ENCODE data around the gene THRAP3. TPM values are rescaled to one million over a fixed set of nuclear protein-coding genes. Genes with fewer than 3 reads are reported as not detected.

THRAP3 gene
- total and polyA plus RNA-seq, 9 of the 15 experiments (the other 6 are each of a cell fraction or from before 2014, with no cell fraction given): 66.2 to 135 (median 113) TPM

GRCh38 chr1:36231191-36231590 is 6.9 kb downstream of the THRAP3 start:
- ATAC-seq (no peak), DNase-seq (ENCODE audit: extremely low read depth in 1 of 4, low spot score in 3 of 4) (no peak), FAIRE-seq (no peak)
- Histone ChIP-seq H3K27ac (ENCODE audit: extremely low read depth, low read depth, low read length) (no peak overlapping the region), H3K4me1 (replicated peaks in 1 of 2; ENCODE audit: control insufficient read depth in 2 of 2, insufficient read depth in 2 of 2, low read length in 2 of 2) (peaks cover 4 to 5% of the 10 kb centered on the region in 2 experiments; a peak in 4 of 5 replicates), H3K9me1 (ENCODE audit: control insufficient read depth, insufficient read depth, low read length) (no peaks in the 10 kb centered on the region), H3K27me3 (ENCODE audit: control insufficient read depth in 2 of 2, insufficient read depth in 2 of 2, low read length in 2 of 2) (no peaks in the 10 kb centered on the region), H3K36me3 (ENCODE audit: control insufficient read depth, insufficient read depth, low read length) (peaks cover 80% of the 10 kb centered on the region), H3K4me3 (no peak overlapping the region), H3K9me3 (replicated peaks; ENCODE audit: control insufficient read depth, insufficient read depth, low read depth, low read length) (no peaks in the 10 kb centered on the region), H4K20me1 (replicated peaks; ENCODE audit: control insufficient read depth, insufficient read depth, low read length) (peaks cover 17% of the 10 kb centered on the region), H3K79me2 (ENCODE audit: control insufficient read depth, insufficient read depth, low read length) (peaks cover 98% of the 10 kb centered on the region), H2AFZ (ENCODE audit: low read depth, low read length) (no peak overlapping the region), H3K9ac (ENCODE audit: insufficient read depth in 1 of 2, low read depth in 2 of 2, low read length in 2 of 2) (no peak overlapping the region), H3K4me2 (ENCODE audit: insufficient read depth, low read length) (no peak overlapping the region)
- in situ Hi-C loops (cut with MboI) (no loop called here), intact Hi-C loops (cut with micrococcal nuclease) (no loop called here)
- BruUV-seq (replicated peaks): no TSS peak
- TF ChIP-seq ELK3 (CRISPR knock-in tag; IDR thresholded peaks at IDR 0.05): no peak
- no peak for TF ChIP-seq HMG20A (CRISPR knock-in tag; conservative IDR thresholded peaks at IDR 0.05)
- no peak for TF ChIP-seq ARID1B (IDR thresholded peaks at IDR 0.05)
- TF ChIP-seq POLR2B (IDR thresholded peaks at IDR 0.05; ENCODE audit: low read depth, partially characterized antibody): no peak
- TF ChIP-seq ELF2 (CRISPR knock-in tag; IDR thresholded peaks at IDR 0.05): no peak
- TF ChIP-seq ZSCAN32 (CRISPR knock-in tag; IDR thresholded peaks at IDR 0.05): no peak
- TF ChIP-seq SMC3 (conservative IDR thresholded peaks at IDR 0.05; ENCODE audit: insufficient read depth, low read depth, low read length): no peak
- TF ChIP-seq ZFP36 (IDR thresholded peaks at IDR 0.05; ENCODE audit: low read depth, low read length, partially characterized antibody): no peak
- no peak for TF ChIP-seq ZNF280A (IDR thresholded peaks at IDR 0.05; ENCODE audit: low read depth, partially characterized antibody)
- no peak for TF ChIP-seq ZFP30 (CRISPR knock-in tag; IDR thresholded peaks at IDR 0.05; ENCODE audit: borderline replicate concordance)
- no peak for TF ChIP-seq ZNF589 (CRISPR knock-in tag; IDR thresholded peaks at IDR 0.05; ENCODE audit: low read depth)
- no peak for TF ChIP-seq TAF9B (IDR thresholded peaks at IDR 0.05; ENCODE audit: partially characterized antibody)
- no peak for TF ChIP-seq SOX6 (IDR thresholded peaks at IDR 0.05)
- no peak for TF ChIP-seq NFATC3 (IDR thresholded peaks at IDR 0.05)
- CTCF ChIA-PET (ENCODE audit: low intra/inter-chr PET ratio): interaction anchor here (0.6 kb wide), 1 partner anchor 47 kb away, joined by 4 read pairs; no protein-coding TSS in a partner anchor
- 95% methylated on average over 1 of the region's 1 CpG for WGBS (ENCODE audit: insufficient coverage, low coverage, missing lambda C conversion rate)
- POLR2A ChIA-PET: interaction anchor here (0.6 to 1.0 kb wide), 2 partner anchors 42 to 70 kb away, joined by 3 read pairs; no protein-coding TSS in a partner anchor

Measured in K562 (cell line).